Hematopoietic multipotent progenitor cell treated with erythropoietin and hydrocortisone succinate and interleukin-3 and kit ligand, for 8 days (in vitro differentiated cells): ENCODE data around the gene PEX10.

Experiments
- DNase-seq: peaks from one replicate; pipeline ENCODE4 v3.0.0-alpha.2; 2015

The PEX10 gene

DNA sequence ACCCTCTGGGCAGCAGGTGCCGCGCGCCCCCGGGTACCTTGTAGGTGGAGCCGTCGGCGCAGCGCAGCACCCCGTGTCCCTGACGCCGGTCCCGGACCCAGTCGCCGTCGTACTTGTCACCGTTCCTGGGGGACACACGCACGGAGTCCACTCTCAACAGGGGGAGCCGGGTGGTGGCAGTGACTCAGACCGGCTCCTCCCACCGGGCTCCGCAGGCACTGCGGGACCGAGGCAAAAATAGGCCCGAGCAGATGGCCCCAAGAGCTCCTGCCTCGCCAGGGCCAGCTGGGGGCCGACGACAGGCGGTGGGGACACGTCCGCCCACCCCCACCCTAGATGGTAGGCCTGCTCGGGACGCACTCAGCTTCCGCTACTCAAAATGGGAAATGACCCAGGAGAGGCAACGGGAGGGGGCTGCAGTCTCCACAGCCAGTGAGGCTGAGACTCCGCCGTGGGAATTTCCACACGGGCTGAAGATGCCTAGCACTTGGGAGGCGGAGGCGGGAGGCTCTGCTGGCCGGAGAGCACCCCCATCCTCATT lies 27.4 kb downstream of the PEX10 start:
- no peak for DNase-seq

DNA sequence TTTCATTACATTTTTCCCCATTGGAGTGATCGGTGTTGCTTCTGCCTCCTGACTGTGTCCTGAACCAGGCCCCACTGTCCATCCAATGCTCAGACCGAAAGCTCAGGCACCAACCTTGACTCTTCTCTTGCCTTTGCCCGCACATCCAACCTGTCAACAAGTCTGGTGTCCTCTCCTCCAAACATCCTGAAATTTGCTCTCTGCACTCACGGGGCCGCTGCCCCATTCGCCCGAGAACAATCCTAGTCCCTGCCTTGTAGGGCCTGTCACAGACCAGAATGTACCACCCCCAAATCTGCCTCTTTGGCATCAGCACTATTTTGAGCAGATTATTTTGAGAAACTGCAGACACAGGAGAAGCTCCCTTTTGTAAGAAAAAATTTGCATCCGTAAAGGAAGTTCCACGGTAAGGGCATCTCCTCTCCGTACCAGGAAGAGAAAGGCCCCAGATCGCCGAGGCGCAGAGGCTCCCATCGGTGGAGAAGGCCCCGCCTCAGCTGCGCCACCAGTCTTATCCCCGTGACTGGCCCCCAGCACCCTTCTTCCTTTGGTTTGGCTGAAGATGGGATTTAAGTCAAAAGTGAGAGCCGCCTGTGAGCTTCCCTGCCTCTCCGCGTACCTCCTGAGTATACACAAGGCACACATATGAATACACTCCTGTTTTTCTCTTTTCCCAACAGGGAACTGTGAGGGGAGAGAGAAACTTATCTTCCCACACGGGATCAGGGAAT lies 28.1 kb downstream of the PEX10 start:
- DNase-seq: no peak

DNA sequence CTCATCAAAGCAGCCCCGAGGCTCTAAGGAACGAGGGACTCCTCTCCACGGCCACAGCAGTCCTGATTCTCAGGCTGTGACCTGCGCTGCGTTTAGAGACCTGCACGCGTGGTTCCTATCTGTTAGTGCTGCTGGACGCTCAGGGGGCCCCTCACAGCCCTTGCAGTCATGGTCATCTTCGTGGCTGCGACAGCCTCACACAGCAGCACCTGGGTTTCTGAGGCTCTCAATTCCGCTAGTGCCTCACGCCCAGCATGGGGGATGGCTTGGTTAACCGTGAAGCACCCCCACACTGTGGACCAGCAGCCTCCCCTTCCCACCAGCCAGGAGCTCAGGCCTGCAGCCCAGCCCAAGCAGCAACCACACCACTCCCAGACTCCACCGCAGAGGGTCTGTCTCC lies 28.8 kb downstream of the PEX10 start:
- no peak for DNase-seq

DNA sequence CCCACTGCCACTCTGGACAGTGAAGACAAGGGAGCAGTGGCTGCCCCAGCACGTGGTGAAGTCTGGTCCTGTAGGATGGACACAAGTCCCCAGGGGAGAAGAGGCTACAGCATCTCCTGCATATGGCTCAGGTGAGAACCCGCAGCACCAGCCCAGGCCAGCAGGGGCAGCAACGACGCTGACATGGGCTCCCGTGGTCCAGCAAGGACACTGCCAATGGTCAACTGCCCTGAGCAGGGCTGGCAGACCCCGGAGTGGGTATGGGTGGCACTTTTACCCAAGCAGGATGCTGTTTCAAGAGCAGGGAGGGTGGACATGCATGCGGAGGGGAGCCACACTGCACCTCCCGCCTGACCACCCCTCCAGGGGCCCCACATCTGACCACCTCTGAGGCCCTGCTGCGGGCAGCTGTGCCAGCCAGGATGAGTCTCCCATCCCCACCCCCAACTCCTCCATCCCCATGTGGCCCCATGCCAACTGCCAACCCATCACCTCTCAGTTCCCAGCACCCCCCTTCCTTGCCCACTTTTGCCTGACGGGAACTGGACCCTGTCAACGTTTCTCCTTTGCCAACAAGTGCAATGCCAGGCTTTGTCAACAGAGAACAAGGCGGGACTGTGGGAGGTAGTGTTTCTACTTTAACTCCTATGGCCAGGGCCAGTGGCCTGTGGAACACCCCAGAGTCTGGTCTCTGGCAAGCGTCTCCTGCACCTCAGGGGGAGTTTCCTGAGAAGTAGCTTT lies 29.6 kb downstream of the PEX10 start:
- no peak for DNase-seq

DNA sequence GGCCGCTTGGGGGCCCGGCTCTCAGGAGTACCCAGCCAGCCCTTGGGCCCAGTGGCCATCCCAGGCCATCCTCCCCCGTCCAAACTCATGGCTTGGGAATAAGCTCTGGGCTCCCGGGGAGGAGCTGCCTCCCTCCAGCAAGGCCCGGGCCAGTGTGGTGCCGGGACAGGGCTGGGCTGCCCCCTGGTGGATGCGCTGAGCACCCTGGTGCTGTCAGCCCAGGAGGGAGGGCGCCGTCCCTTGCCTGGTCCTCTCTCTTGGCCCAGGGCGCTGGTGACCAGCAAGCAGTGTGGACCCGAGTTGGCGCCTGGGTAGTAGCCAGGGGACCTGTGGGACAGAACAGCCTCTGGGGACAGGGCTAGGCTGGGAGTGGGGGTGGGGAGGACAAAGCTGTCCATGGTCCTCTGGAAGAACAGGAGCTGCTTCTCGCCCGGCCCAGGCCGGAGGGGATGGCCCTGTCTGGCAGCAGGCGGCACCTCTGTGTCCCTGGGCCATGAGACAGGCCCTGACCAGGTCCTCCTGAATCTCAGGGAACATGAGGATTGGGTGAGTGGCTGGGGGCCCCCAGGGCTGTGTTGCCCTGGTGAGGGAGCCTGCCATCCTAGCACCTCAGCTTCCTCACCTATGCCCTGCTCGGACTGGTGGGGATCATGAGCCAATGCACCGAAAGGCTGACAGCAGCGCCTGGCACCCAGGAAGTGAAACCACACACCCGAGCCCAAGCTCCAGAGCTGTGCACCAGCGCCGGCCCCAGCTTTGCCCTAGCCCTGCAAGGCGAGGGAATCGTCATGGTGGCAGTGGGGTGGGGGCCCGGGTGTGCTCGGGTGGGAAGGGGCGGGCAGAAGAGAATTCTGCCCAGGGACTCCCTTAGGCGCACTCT lies 30.4 kb downstream of the PEX10 start:
- peak; percentile 61 for DNase-seq

DNA sequence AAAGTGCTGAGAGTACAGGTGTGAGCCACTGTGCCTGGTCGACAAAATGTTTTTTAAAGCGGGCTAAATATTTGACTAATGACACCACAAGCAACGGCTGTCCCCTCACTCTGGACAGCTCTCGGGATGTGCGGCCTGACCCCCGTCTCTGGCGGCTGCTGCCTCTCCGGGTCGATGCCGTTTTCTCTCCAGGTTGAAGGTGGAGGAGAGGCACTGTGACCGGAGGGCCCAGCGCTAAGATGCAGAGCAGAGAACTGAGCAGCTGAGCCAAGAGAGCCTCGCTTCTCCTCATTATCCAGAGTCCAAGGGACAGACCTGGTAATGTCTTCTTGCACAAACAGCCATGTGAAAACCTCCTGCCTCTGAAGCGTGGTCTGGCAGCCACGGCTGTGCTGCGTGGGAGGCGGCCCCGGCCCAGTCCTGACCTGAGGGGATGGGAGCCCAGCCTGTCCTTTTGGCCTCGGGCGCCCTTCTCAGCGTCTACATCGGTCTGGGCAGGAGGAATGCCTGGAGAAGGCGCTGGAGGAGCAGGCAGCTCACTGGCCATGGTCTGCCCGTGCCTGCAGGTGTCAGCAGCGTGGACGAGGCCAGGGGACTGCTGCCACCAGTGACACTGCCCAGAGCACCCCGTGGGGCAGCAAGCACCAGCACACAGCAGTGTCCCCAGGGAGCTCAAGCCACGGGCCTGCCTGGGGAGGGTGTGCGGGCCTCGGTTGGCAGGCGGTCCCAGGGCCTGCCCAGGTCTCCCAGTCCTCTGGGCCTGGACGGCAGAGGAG lies 31.4 kb downstream of the PEX10 start:
- no peak for DNase-seq

GRCh38 chr1:2379733-2380404 lies 32.5 kb downstream of the PEX10 start:
- no peak for DNase-seq

- no peak for DNase-seq
Measured at GRCh38 chr1:2378956-2379732, 33.2 kb downstream of the PEX10 start.

GRCh38 chr1:2378441-2378851 lies 33.9 kb downstream of the PEX10 start:
- DNase-seq: no peak

DNA sequence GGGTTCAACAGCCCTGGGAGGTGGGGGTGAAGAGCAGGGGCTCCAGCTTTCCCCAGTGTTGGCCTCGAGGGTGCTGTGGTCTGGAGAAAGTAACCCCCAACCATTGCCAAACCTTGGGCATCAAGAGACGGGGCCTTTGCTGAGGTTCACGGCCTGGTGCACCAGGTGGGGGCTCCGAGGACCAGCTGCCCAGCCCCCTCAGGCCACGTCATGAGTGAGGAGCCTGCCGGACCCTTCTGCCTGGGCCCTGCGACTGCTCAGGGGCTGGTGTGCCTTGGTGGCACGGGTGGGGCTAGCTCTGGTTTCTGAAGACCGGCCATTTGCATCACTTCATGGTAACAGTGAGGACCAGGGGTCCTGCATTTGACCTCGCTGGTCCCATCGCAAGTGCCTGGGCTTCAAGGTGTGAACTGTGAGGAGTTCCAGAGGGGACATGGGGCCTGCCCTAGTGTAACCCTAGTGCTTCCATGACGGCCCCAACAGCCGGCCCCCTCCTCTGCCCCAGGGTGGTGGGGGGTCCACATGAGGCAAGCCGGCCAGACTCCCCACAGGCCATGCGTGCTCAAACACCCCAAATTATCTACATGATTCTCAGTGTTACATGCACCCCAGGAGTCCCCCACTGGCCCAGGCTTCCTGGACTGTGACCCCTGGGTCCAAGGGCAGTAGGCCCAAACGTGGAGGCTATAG lies 34.5 kb downstream of the PEX10 start:
- no peak for DNase-seq

DNA sequence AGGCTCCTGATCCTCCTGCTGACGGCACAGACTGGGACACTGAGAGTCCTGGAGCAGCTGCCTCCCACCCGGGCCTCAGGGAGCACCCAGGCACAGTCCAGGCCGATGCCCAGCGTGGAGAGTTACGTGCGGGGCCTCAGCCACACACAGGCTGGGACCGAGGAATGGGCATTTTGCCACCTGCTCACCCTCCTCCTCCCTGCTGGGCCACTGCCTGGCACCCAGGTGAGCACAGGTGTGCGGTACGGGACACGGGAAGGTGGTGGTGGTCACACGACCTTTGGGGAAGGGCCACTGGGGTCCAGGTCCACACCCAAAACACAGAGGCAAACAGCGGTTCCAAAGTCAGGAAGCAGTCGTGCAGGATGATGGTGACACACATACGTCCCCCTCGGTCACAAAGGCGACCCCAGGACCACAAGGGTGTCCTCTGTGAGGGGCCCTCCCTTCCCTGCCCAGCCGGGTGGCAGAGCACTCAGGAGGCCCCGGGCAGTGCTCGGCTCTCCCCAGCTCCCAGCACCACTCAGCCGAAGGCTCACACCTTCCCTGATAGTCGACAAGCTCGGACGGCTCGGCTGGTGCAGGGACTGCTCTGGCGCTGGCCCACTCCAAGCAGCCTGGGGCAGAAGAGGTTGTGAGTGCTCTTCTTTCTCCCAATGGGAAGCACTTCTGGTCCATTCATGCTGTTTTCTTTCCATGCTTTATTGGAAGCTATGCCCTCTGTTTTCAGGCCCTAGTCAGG lies 35.3 kb downstream of the PEX10 start:
- DNase-seq: no peak

DNA sequence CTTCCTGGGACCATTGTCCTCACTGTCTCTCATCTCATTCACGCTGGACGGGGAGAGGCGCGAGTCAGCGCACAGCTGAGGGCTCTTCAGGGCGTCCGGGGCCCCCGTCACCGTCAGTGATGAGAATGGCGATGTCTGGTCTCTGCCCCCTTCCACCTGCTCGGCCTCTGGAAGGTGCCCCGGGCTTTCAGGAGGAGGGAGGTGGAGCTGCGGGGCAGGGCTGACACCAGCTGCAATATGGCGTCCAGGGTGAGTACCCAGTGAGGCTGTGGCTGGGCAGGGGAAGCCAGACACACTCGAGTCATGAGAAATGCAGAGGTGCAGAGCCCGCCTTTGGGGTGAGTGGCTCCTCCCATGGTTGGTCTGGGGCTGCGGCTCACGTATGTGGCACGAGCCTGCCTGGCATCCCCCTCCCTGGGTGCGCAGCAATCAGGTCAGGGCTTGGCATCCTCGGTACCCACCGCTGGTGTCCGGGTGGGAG lies 36.1 kb downstream of the PEX10 start:
- DNase-seq: no peak

- no peak for DNase-seq
Measured at GRCh38 chr1:2375923-2376260, 36.5 kb downstream of the PEX10 start.

- no peak for DNase-seq
Measured at GRCh38 chr1:2375246-2375922, 37.0 kb downstream of the PEX10 start.

GRCh38 chr1:2374252-2375155 lies 37.9 kb downstream of the PEX10 start:
- DNase-seq: no peak

DNA sequence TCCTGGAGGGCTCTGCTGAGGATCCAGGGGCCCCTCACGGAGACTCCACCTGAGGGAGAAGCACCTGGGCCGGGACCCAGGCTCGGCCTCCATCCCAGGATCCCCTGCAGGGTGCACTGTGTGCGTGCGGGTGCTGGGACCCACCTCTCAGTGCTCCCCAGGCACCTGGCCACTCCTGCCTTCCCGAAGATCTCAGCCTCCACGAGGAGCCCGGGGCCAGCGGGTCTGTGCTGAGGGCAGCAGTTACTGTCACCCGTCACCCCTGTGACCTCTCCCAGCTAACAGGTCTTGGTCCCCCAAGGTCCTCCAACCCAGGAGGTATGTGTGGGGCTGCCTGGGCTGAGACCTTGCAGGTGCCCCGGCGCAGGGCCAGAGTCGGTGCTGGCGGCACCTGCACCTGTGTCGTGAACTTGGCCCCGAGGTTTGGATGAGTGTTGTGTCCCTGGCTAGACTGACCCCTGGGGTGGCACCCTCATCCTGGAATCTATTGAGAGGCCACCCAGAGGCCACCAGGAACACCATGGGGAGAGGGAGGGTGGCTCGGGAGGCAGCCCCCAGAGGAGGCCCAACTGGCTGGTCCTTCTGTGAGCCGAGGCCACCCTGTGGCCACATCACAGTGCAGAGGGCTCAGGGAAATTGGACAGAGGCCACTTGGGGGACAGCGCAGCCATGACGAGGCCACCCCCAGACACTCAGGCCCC lies 38.7 kb downstream of the PEX10 start:
- no peak for DNase-seq
